H4 (cell line): ENCODE measurements around the gene RTL10. TPM values are rescaled to one million over a fixed set of nuclear protein-coding genes. Genes with fewer than 3 reads are reported as not detected.
A peak's percentile ranks its signal among the peaks of the same experiment; 100 is the strongest.
"Not testable (repeated sequence)": the region's sequence is repeated elsewhere in the genome, so short reads cannot be mapped to it uniquely, and the experiment has no call there.

Experiments
- DNase-seq: peaks from one replicate; pipeline ENCODE4 v3.0.0-alpha.2; 2015; ENCODE audit warnings: low spot score
- total RNA-seq: library from RNA; depleted of rRNA; stranded (reverse); fragments of >200 nt; shearing (Covaris generic); gene quantifications from 2 replicates; pipeline ENCODE4 v1.2.3, GENCODE V29; 2014

RTL10 gene
- total RNA-seq, 1 experiment from 2014 or later: 2.3 TPM

- DNase-seq: no peak
Observed at GRCh38 chr22:19889951-19890350, 35.3 kb upstream of the RTL10 start.

GRCh38 chr22:19888131-19888746 lies 33.6 kb upstream of the RTL10 start:
- no peak for DNase-seq

- no peak for DNase-seq
Observed at GRCh38 chr22:19887256-19887985, 32.7 kb upstream of the RTL10 start.

- DNase-seq: peak; percentile 19
Observed at GRCh38 chr22:19886605-19887255, 32.1 kb upstream of the RTL10 start.

- DNase-seq: no peak
Observed at GRCh38 chr22:19885841-19886592, 31.3 kb upstream of the RTL10 start.

GRCh38 chr22:19884954-19885751 lies 30.5 kb upstream of the RTL10 start:
- no peak for DNase-seq

GRCh38 chr22:19884161-19884953 lies 29.7 kb upstream of the RTL10 start:
- no peak for DNase-seq

GRCh38 chr22:19883446-19883845 lies 28.8 kb upstream of the RTL10 start:
- not testable (repeated sequence) for DNase-seq

GRCh38 chr22:19882446-19883381 lies 28.0 kb upstream of the RTL10 start:
- DNase-seq: no peak

- DNase-seq: peak; percentile 70
Observed at GRCh38 chr22:19880786-19881569, 26.3 kb upstream of the RTL10 start.

- no peak for DNase-seq
Observed at GRCh38 chr22:19879992-19880785, 25.5 kb upstream of the RTL10 start.

GRCh38 chr22:19879643-19879991 lies 24.9 kb upstream of the RTL10 start:
- no peak for DNase-seq

- DNase-seq: no peak
Observed at GRCh38 chr22:19879246-19879570, 24.5 kb upstream of the RTL10 start.

GRCh38 chr22:19878461-19879245 lies 24.0 kb upstream of the RTL10 start:
- no peak for DNase-seq

- DNase-seq: no peak
Observed at GRCh38 chr22:19877626-19878339, 23.1 kb upstream of the RTL10 start.

GRCh38 chr22:19876941-19877625 lies 22.4 kb upstream of the RTL10 start:
- DNase-seq: no peak
